Tibial artery (tissue), 4 donors: ENCODE measurements around the gene GABRG3.

Source experiments
- DNase-seq, 2 donors: peaks; one replicate each; pipeline ENCODE4 v3.0.0-alpha.2; 2019
- H3K27ac ChIP-seq, 2 donors: fragments of 200-600 bp; sonication (generic) in 1 of 2; 1 replicate in 1 of 2; 2 replicates in 1 of 2; pipeline ENCODE4 v1.5.1; 2018 to 2019; ENCODE audit warnings: mild to moderate bottlenecking in 1 of 2
- H3K27me3 ChIP-seq, 2 donors: fragments of 200-600 bp; sonication (generic) in 1 of 2; one replicate each; pipeline versions ENCODE4 v1.5.1 to v1.6.0; 2016 to 2019
- H3K36me3 ChIP-seq, 3 donors: fragments of 200-600 bp; sonication (generic) in 2 of 3; one replicate each; pipeline ENCODE4 v1.5.1; 2016 to 2019; ENCODE audit warnings: mild to moderate bottlenecking in 2 of 3
- H3K4me1 ChIP-seq, 4 donors: fragments of 200-600 bp; sonication (generic) in 2 of 4; 1 replicate in 3 of 4; 2 replicates in 1 of 4; pipeline ENCODE4 v1.5.1; 2016 to 2019
- H3K4me3 ChIP-seq, 2 donors: fragments of 200-600 bp; sonication (generic) in 1 of 2; 1 replicate in 1 of 2; 2 replicates in 1 of 2; pipeline ENCODE4 v1.5.1; 2018 to 2019; ENCODE audit warnings: mild to moderate bottlenecking in 2 of 2
- H3K9me3 ChIP-seq, 3 donors: fragments of 200-600 bp; sonication (generic) in 1 of 3; one replicate each; pipeline ENCODE4 v1.5.1; 2016 to 2019
- CTCF ChIP-seq, 2 experiments: fragments of 200-600 bp in 1 of 2; fragments of 450-650 bp in 1 of 2; IDR thresholded peaks; one replicate each; pipeline ENCODE4 v1.5.1; 2017 to 2019; ENCODE audit warnings: antibody characterized with exemption in 2 of 2, mild to moderate bottlenecking in 1 of 2, moderate library complexity in 1 of 2
- intact Hi-C: fragments of 100-400 bp; cut with DNase I; formaldehyde crosslinking; loops from one replicate; pipeline ENCODE4 v1.15.0; 2023; ENCODE audit warnings: low total_unique reads

GABRG3 gene

GRCh38 chr15:27422997-27423396 lies 452.0 kb downstream of the GABRG3 start:
- no peak for DNase-seq
- H3K9me3 ChIP-seq, result no peaks in the 10 kb centered on the region
- H3K27me3 ChIP-seq, result no peaks in the 10 kb centered on the region
- no peaks in the 10 kb centered on the region for H3K36me3 ChIP-seq
- no peaks in the 10 kb centered on the region for H3K4me1 ChIP-seq
- H3K27ac ChIP-seq, result no peak overlapping the region
- intact Hi-C loops, result no loop called here
- TF ChIP-seq CTCF (IDR thresholded peaks at IDR 0.05), result no peak
- H3K4me3 ChIP-seq, result no peak overlapping the region

DNA sequence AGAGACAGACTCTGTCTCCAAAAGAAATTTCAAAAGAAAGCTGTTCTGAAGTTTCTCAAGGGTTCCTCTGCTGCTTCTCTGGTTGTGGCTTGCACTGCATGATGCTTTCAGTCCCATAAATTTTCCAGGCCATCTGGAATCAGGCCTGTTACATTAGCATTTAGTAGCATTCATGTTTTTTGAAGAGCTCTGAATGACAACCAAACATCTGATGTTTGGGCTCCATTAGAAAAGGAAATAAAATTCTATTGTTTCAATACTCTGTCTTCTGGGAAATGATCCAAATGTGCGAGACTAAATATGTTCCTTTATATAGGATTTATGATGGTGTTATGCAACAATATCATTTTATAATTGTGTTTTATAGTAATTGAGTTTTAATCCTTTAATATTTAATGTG lies 455.8 kb downstream of the GABRG3 start:
- no peak overlapping the region for H3K27ac ChIP-seq
- TF ChIP-seq CTCF (IDR thresholded peaks at IDR 0.05), result no peak
- DNase-seq, result no peak
- H3K27me3 ChIP-seq, result no peaks in the 10 kb centered on the region
- intact Hi-C loops, result no loop called here
- no peak overlapping the region for H3K4me3 ChIP-seq
- H3K36me3 ChIP-seq, result no peaks in the 10 kb centered on the region
- no peaks in the 10 kb centered on the region for H3K4me1 ChIP-seq
- H3K9me3 ChIP-seq, result peaks cover 0 to 7% (median 0%) of the 10 kb centered on the region in 3 donors

DNA sequence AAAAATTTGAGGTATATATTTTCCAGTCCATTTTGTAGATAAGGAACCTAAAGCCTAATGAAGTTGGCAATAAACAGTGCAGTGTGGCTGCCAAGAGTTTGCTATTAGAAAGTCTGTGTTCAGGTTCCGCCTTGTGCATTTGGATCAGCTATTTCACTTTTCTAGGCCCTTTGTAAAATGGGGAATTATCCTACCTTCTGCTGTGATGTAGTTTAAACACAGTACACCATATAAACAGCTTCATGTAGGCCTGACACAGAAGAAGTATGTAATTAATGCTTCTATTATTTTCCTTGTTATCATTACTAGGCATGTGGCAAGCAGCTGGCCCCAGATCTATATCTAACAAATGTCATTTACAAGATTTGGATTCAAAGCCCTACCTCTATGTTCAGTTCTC lies 456.3 kb downstream of the GABRG3 start:
- no peak for TF ChIP-seq CTCF (IDR thresholded peaks at IDR 0.05)
- intact Hi-C loops, result no loop called here
- peaks cover 0 to 7% (median 0%) of the 10 kb centered on the region in 3 donors for H3K9me3 ChIP-seq

GRCh38 chr15:27428151-27428550 lies 457.2 kb downstream of the GABRG3 start:
- intact Hi-C loops, result no loop called here
- DNase-seq, result no peak
- Histone ChIP-seq H3K4me3 (no peak overlapping the region), H3K27me3 (no peaks in the 10 kb centered on the region), H3K4me1 (no peaks in the 10 kb centered on the region), H3K36me3 (no peaks in the 10 kb centered on the region), H3K9me3 (peaks cover 0 to 7% (median 0%) of the 10 kb centered on the region in 3 donors), H3K27ac (no peak overlapping the region)
- TF ChIP-seq CTCF (IDR thresholded peaks at IDR 0.05), result no peak

More for the DNA sequence above, 456.3 kb downstream of the GABRG3 start:
- H3K4me1 ChIP-seq, result no peaks in the 10 kb centered on the region
- no peaks in the 10 kb centered on the region for H3K36me3 ChIP-seq
- DNase-seq, result no peak
- no peak overlapping the region for H3K27ac ChIP-seq
- H3K27me3 ChIP-seq, result no peaks in the 10 kb centered on the region
- H3K4me3 ChIP-seq, result no peak overlapping the region

DNA sequence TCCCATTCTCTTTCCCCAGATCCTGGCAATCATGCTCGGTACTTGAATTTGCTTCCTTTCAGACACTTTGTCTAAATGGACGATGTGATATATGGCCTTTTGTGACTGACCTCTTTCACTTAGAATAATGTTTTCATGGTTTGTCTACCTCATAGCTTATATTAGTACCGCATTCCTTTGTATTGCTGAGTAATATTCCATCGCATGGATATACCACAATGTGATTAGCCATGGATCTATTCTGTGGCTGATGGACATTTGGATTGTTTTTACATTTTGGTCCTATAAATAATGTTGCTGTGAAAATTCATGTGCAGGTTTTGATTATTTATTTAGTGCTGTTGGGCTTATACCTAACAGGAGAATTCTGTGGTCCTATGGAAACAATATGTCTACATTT lies 458.6 kb downstream of the GABRG3 start:
- Histone ChIP-seq H3K4me1 (no peaks in the 10 kb centered on the region), H3K36me3 (no peaks in the 10 kb centered on the region), H3K4me3 (no peak overlapping the region), H3K27ac (no peak overlapping the region), H3K9me3 (peaks cover 0 to 7% (median 0%) of the 10 kb centered on the region in 3 donors), H3K27me3 (no peaks in the 10 kb centered on the region)
- intact Hi-C loops, result no loop called here
- TF ChIP-seq CTCF (IDR thresholded peaks at IDR 0.05), result no peak
- DNase-seq, result no peak

DNA sequence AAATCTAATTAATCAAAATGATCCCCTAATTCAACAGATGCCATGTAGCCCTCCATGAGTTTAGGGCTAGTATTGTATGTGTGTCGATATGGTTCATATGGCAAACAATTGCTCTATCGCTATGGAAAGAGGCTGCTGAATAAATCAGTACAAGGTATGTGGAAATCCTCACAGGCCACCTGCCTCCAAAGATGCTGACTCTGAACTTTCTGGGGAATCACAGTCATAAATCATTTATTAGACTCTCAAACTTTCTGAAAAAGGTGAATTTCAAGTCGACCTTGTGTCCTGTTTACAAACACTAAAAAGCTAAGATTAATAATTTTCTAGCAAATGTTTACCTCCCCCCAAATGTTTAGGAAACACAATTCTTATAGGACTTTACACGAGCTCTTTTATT lies 462.6 kb downstream of the GABRG3 start:
- Histone ChIP-seq H3K4me1 (no peaks in the 10 kb centered on the region), H3K9me3 (peaks cover 0 to 7% (median 0%) of the 10 kb centered on the region in 3 donors), H3K4me3 (no peak overlapping the region), H3K36me3 (no peaks in the 10 kb centered on the region), H3K27ac (no peak overlapping the region), H3K27me3 (no peaks in the 10 kb centered on the region)
- no peak for DNase-seq
- intact Hi-C loops, result no loop called here
- no peak for TF ChIP-seq CTCF (IDR thresholded peaks at IDR 0.05)
